ENCODE measurements around the gene ATAD3A.

DNA sequence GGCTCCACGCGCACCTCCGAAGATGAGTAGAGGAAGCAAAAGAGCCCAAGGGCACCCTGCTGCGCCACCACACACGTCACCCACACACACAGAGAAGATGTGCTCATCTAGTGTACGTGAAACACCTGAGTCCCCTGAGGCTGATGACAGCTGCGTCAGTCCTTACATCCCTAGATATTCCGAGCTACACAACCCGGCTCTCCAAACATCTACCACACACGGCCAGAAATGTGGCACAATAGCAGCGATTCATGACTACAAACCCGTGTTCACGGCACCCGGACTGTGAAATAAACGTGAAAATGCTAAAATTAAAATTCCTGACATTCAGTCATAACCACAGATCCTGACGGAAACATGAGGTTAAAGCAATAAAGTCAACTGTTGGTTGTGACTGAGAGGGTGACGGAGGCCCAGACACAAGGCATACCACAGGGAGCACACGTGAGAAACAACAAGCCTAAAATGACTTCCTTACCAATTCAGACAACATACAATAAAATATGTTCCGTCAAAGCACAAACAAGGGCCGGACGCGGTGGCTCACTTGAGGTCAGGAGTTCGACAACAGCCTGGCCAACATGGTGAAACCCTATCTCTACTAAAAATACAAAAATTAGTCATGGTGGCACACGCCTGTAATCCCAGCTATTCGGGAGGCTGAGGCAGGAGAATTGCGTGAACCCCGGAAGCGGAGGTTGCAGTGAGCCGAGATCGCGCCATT is 55.4 kb downstream of the ATAD3A start:
- TF ChIP-seq, protein P1, sequence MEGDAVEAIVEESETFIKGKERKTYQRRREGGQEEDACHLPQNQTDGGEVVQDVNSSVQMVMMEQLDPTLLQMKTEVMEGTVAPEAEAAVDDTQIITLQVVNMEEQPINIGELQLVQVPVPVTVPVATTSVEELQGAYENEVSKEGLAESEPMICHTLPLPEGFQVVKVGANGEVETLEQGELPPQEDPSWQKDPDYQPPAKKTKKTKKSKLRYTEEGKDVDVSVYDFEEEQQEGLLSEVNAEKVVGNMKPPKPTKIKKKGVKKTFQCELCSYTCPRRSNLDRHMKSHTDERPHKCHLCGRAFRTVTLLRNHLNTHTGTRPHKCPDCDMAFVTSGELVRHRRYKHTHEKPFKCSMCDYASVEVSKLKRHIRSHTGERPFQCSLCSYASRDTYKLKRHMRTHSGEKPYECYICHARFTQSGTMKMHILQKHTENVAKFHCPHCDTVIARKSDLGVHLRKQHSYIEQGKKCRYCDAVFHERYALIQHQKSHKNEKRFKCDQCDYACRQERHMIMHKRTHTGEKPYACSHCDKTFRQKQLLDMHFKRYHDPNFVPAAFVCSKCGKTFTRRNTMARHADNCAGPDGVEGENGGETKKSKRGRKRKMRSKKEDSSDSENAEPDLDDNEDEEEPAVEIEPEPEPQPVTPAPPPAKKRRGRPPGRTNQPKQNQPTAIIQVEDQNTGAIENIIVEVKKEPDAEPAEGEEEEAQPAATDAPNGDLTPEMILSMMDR (conservative IDR thresholded peaks at IDR 0.05 in 1 of 2, IDR thresholded peaks at IDR 0.05 in 1 of 2; ENCODE audit: extremely low read depth in 1 of 2, insufficient read depth in 1 of 2, low read depth in 1 of 2, low read length in 2 of 2), result no peak
- no peak for TF ChIP-seq EZH2 (IDR thresholded peaks at IDR 0.05; ENCODE audit: borderline replicate concordance, low read length)

Measured in mammary epithelial cell (primary cell).